ENCODE measurements around the gene PER1.
"Not testable (repeated sequence)": the region's sequence is repeated elsewhere in the genome, so short reads cannot be mapped to it uniquely, and the experiment has no call there.

Gene PER1

DNA sequence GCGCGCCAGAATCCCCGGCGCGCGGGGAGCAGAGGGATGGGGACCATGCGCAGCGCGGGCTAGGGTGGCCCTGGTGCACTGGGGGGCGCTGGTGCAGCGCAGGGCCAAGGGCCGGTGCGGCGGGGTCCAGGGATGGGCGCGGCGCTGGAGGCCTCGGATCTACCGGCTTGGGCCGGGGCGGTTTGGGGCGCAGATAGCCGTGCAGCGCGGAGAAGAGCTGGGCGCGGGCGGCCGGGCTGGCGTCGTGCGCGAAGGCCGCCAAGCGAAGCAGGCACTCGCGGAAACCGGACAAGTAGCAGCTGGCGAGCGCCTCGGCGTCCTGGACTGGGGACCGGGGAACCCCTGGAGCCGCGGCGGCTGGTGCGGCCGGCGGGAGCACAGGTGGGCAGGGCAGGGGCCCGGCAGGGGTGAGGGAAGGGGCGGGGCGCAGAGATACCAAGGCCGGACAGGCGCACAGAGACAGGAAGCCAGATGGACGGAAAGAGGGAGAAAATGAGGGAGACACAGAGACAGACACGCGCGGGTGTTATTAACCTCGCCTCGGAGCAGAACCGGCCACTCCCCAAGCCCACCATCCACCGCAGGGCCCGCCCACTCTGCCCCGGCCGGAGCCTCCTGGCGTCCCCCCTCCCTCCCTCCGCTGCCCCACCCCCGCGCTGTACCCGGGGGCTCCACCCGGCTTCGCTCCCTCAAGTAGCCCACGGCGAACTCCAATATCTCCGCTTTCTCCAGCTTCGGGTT lies 30.4 kb downstream of the PER1 start:
- DNase-seq (ENCODE audit: low spot score): peak; percentile 79

DNA sequence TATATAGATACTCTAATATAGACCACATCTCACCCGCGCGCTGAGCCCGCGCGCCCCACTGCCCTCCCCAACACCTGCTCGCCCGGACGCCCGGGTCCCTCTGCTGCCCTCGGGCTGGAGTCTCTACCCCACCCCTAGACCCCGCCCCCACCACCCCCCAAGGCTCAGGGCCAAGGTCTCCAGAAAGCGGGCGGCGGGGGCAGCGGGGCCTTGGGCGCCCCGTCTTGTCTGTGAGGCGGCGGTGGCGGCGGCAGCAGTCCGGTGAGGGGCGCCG lies 30.9 kb downstream of the PER1 start:
- DNase-seq (ENCODE audit: low spot score): no peak

DNA sequence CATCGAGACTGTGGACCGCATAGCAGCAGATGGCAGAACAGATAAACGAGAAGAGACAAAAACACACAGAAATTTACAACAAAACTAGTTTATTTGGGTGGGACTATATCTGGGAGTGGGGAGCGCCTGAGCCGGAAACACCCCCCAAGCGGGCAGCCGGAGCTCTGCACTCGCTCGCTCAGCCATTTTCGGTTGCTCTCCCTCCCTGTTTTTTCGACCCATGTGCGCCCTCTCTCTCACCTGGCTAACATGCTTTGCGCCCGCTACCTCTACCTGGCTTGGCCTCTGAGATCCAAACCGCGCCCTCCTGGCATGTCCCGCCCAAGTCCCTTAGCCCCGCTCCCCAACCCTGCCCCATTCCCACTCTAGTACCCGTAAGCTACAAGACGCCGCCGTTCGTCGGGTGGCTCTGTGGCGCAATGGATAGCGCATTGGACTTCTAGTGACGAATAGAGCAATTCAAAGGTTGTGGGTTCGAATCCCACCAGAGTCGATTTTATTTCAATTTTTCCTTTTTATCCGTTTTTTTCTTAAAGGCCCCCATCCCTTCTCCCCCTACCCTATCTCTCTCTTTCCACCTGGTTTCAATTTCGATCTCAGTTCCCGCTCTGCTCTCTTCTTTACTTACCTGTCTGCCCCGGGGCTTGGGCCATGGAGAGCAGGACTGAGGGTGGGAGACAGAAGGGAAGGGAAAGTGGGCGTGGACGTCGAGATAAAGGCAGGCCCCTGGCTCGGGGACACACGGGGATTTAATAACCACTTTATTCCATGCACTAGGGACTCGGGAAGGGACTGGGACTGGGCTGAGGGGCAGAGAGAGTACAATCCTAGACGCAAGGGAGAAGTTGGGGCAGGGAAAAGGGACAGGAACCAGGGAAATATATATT lies 31.4 kb downstream of the PER1 start:
- peak; percentile 87 for DNase-seq (ENCODE audit: low spot score)

DNA sequence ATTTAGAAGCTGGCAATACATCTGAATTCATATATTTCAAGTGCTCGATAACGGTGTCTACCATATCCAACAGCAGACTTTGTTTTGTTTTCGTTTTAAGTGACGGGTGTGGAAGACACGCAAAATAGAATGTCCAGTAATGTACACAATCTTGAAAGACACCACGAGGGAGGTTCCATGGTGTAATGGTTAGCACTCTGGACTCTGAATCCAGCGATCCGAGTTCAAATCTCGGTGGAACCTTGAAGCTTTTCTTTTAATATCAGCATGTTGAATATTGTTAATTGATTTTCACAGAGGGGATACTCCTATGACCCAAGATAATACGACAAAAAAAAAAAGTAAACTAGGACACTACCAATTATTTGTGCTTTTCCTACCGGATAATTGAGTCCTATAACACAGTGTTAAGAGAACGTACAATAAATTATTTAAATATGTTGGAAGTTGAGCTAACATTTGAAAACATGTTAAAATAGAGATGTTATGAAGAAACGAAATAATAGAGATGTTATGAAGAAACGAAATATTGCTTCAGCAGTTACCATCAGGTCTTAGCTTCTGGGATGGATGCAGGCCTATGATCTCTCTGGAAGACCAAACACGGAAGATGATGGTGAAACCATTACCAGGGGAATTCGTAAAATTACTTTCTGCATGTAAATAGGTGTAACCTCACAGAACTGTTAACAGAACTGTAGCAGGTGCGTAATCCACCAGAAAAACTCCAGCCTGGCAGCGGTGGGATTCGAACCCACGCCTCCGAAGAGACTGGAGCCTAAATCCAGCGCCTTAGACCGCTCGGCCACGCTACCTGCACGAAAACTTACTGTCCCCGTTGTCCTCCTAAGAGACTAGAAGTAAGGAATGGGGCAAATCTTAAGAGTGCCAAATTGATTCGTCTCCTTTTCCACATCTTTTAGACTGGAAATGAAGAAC lies 32.4 kb downstream of the PER1 start:
- peak; percentile 87 for DNase-seq (ENCODE audit: low spot score)

DNA sequence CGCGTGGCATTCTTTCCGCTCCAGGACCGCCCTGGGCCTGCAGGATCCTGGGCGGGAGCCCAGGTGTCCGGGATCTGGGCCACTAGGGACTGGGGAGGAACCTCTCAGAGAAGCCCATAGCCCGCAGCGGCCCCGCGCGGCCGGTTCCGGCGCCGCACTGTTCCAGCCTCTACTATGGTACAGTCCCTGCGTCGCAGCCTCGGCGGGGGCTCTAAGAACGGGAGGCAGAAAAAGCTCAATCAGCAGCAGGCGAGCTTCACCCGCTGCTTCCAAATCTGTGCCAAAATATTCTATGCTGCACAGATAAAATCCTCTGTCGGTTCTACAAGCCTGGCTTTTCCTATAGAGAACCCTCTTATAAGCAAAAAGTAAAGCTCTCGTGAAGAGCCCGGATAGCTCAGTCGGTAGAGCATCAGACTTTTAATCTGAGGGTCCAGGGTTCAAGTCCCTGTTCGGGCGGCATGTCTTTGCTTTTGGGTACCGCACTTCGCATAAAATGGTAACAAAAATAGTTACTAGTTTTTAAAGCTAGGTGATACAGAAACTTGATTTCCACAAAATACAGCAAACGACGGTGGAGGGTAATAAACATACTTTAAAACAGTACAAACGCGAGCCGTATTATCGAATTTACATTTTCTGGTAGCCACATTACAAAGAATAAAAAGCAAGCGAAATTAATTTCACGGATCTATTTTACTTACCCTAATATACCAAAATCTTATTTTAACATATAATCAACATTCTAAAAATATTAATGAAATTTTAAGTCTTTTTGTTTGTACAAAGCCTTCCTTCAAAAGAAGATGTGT lies 33.2 kb downstream of the PER1 start:
- DNase-seq (ENCODE audit: low spot score): peak; percentile 82

DNA sequence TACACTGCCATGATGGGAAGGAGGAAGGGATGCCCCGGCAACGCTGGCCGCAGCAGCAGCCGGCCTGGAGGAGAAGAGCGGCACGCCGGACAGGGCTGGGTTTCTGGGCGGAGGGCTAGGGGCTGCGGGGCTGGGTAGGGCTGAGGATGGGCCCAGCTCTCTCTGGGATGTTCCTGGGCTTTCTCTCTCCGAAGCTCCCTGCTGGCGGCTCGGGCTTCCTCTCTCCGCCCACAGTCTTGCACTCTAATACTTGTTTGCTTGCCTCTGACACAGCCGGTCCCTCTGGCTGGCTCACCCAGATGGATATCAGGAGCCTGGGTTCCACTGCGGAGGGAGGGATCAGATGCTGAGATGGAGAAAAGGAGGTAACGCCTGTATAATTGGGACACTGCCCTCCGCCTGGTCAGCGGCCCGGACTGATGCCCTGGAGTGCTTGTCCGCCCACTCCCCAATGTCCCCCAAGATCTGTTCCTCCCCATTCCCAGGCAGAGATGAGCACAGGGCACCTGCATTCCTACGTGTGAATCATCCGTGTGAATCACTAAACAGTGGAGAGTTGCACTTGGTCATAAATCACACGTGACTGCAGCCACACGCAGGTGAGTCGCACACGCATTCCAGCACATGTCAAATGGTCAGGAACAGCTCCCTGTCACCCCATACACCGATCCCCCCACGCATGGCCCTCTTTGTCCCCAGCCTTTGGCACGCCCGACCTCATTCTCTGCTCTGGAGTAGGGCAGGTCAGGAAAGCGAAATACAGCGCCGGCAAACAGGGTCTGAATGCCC lies 34.0 kb downstream of the PER1 start, which contains the start of gene ALOXE3:
Gene ALOXE3, minus strand, starts transcription at position 535 of the 789 bp plus-strand sequence. Its CDS starts 524 bp downstream, at position 11.
- peak; percentile 89 for DNase-seq (ENCODE audit: low spot score)

DNA sequence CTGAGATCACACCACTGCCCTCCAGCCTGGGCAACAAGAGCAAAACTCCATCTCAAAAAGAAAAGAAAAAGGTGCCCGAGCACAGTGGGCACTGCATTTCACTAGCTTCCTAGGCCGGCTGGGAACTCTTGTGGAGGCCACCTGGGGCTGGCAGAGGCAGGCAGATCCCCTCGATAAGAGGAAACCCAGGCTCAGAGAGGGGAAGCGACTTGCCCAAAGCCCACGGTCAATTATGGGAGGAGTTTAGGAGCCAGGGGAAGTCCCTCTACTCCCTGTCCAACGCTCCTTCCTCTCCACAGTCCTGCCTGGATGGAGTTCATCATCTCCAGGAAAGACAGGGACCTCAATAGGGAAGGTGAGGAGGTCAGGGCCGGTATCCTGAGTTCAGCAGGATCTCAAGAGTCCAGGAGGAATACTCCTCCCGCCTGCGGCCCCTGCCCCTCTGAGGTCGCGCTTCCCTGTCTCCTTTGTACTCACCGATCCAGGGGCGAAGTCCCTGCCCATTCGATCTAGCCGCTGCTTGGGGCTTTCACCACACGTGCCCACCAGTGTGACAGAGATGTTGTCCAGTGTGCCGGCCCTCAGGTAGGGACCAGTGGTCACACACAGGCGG lies 34.7 kb downstream of the PER1 start:
- no peak for DNase-seq (ENCODE audit: low spot score)

DNA sequence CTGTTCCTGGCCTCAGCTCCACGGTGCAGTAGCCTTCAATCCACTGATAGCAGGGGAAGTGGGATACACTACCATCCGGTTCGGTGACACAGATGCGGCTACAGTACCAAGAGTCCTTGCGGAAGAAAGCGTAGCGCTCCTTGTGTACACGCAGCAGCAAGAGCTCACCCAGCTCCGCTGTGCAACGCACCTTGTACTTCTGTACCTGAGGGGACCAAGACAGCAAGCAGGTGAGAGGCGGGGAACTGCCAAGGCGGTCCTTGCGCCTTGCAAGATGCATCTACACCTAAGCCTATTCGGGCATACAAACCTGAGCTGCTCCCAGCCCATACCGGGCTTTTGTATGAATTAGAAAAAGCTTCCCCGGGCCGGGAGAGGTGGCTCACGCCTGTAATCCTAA lies 35.4 kb downstream of the PER1 start:
- no peak for DNase-seq (ENCODE audit: low spot score)

DNA sequence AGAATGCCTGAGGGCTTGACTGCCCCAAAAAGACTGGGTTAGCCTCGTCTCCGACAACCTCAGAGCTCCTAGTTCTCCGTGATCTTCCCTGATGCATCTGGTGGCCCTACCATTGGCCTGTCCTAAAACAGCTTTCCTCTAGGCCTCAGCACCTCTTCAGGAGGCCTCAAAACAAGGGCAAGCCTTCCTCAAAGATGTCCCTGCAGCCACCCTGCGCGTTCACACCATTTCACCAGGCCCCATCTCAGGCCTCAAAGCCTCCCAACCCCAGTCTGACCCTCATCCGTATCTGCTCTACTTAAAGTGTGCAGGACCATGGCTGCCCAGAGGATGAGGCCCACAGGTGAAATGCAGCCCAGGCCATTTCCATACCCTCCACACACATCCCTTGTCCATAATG lies 41.3 kb downstream of the PER1 start:
- DNase-seq (ENCODE audit: low spot score): no peak

DNA sequence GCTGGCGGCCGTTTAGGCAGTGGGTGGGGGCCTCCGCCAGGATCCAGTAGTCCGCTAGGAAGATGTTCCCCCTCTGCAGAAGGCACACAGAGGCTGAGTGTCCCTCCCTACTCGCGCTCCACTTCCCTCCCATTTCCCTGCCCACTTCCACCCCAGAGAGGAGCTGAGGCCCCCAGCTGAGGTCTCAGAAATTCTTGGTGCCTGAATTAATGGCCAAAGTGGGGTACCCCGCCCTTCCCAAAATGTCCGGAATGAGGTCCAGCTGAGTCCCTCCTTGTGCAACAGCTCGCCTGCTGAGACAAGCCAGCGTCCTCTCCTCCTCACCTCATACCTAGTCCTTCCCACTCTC lies 41.8 kb downstream of the PER1 start:
- DNase-seq (ENCODE audit: low spot score): no peak

DNA sequence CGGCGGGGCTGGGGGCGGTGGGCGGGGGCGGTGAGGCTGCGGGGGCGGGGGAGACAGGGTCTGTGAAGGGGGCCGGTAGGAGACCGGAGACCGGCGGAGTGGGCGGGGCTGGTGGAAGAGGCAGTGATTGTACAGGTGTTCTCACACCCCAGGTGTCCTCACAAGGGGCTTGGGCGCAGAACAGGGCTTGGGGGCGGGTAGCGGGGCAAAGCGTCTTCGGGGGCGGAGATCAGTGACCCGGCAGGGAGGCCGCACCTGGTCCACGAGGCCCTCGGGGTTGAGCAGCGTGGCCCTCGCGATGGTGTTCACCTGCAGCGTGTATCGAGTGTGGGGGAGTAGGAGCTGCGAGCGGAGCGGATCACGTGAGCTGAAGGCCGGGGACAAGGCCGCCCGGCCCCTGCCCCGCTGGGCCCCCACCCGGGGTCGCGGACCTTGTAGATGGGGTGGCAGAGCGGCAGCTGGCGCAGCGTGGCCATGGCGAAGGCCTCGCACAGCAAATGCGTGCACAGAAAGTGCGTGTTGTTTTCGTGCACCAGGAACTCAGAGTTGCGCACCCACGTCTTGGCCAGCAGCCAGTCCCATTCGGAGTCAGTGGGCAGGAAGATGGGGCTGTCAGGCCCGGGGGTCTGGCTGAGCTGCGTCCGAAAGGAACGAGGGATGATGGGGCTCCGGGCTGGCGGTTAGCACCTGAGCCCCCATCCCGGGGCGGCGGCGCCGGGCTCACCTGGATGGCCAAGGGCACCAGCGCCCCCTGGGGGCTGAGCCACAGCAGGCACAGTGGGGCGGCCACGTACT lies 42.3 kb downstream of the PER1 start:
- DNase-seq (ENCODE audit: low spot score): peak; percentile 67

DNA sequence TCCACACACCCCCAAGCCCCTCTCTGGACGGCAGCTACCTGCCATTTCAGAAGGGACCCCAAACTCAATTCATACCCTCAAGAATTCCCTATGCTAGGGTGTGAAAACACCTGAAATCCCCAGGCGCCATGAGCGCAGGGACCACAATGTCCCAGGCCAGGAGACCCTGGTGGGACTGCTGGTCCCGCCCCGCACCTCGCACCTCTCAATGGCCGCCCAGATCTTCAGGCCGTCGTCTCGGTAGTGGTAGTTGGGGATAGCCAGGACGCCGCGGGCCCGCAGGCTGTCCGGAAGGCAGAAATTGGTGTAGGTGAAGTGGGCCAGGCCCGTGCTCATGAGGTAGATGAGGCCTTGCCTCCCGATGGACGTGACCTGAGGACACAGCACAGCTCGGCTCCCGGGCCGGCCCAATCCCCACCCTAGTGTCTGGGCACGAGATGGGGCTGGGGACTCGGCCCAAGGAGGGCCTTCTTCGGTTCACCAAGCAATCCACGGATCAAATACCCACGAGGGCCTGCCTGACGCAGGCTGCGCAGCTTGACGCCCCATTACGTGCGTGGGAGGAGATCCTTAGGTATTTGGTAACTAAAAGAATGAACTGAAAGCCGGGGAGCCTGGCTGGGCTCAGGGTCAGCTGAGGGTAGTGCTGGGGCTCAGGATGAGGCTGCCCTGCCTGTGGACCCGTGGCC lies 43.1 kb downstream of the PER1 start:
- no peak for DNase-seq (ENCODE audit: low spot score)

DNA sequence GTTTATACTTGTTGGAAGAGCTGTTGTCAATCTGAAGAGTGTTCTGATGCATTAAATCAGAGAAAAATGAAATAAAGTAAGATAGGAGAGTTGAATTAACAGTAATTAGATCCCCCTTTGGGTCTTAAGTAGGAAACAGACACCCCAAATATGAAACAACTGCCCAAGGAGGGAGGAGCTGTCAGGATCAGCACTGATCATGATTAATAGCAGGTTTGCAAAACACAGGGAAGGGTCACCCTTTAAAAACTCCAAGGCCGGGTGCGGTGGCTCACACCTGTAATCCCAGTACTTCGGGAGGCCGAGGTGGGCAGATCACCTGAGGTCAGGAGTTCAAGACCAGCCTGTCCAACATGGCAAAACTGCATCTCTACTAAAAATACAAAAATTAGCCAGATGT lies 45.2 kb downstream of the PER1 start:
- DNase-seq (ENCODE audit: low spot score): not testable (repeated sequence)

DNA sequence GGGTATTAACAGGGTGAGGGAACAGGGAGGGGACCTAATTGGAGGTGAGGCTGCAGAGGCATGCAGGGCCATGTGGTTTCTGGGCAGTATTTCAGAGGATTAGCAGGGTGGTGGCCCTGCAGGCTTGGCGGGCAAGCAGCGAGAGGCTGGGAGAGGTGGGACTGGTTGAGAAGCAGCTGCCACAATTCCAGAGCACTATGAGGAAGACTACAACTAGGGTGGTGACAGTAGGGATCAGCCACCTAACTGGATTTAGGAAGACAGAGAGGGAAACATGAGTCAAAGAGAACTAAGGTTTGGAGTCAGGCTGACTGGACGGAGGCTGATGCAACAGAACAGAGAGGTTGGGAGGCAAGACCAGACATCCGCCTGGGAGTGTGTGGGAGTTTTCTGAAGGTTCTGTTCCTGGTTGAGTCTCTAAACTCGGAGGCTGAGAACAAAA lies 46.2 kb downstream of the PER1 start:
- DNase-seq (ENCODE audit: low spot score): peak; percentile 13

DNA sequence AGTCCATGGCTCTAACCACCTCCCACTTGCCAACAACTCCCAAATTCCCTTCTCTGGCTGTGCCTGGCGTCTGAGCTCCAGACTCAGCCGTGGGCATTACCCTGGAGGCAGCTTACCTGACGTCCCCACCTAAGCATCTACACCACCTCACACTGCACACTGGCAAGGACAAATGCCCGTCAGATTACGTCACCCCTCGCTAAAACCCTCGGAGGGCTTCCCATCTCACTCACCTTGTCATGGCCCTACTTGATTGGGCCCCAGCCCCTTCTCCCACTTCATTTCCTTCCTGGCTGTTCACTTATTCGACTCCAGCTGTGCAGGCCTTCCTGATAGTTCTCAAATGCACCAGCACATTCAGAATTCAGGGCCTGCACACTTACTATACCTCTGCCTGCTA lies 47.3 kb downstream of the PER1 start:
- no peak for DNase-seq (ENCODE audit: low spot score)

DNA sequence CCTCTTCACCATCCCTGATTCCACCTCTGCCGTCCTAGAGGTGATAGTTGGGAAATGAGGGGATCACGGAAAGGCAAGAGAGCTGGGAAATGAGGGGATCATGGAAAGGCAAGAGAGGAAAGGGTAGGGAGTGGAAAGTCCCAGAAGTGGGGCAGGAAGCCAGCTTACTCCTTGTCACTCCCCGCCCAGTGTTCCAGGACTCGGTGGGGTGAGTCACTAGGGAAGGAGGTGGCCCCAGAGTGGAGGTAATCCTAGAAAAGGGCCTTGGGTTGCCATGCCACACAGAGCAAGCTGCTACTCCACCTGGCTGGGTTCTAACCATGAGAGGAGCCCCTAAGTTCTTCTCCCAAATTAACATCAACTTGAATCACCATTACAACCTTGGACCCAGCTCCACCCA lies 48.7 kb downstream of the PER1 start:
- peak; percentile 16 for DNase-seq (ENCODE audit: low spot score)

DNA sequence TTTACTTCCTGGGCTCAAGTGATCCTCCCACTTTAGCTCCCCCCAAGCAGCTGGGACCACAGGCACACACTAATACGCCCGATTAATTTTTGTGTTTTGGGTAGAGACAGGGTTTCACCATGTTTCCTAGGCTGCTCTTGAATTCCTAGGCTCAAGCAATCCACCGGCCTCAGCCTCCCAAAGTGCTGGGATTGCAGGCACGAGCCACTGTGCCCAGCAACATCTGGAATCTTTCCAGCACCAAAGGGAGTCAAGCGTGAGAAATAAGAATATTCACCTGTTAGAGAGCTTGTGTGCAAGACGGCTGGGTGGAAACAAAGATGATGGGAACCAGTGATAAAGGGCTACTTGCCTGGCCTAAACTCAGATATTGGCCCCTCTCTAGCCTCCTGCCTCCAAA lies 50.5 kb downstream of the PER1 start:
- no peak for DNase-seq (ENCODE audit: low spot score)

DNA sequence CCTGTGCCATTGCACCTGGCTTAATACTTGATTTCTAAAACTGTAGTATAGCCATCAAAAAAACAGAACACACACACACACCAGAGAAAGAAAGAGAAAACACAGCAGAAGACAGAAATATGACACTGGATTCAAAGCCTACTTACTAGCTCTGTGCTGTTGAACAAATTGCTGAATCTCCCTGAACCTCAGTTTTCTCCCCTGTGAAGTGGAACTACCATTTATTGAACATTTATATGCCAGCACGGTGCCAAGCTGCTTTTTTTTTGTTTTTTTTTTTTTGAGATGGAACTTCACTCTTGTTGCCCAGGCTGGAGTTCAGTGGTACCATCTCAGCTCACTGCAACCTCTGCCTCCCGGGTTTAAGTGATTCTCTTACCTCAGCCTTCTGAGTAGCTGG lies 51.4 kb downstream of the PER1 start:
- no peak for DNase-seq (ENCODE audit: low spot score)

DNA sequence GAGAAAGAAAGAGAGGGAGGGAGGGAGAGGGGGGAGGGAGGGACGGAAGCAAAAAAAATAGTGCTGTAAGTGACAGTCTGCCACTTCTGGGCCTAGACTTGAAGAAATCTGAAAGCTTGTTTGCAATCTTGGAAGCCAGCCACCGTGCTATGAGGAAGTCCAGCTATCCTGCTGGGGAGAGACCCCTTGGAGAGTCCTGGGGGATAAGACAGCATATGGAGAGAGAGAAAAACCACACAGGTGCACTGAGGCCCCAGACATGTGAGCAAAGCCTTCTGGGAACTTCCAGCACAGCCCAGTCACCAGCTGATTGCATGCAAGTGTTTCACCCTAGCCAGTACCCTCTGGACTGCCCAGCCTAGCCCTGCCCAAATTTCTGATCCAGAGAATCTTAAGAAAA lies 52.1 kb downstream of the PER1 start:
- no peak for DNase-seq (ENCODE audit: low spot score)

Measured in LoVo (cell line).